Trophoblast cell (in vitro differentiated cells and primary cell): ENCODE measurements around the gene TTLL5.

Experiments
- DNase-seq, 2 donors: peaks; one replicate each; pipeline ENCODE4 v3.0.0-alpha.2; 2016
- H2AFZ ChIP-seq: 2 replicates; pipeline ENCODE4 v1.6.1; 2013; ENCODE audit warnings: low read length, moderate library complexity, mild to moderate bottlenecking; ENCODE audit not compliant: insufficient read depth, poor library complexity
- H2AK5ac ChIP-seq: 2 replicates; pipeline ENCODE4 v1.6.1; 2013; ENCODE audit warnings: mild to moderate bottlenecking, low read length
- H2BK120ac ChIP-seq: 2 replicates; pipeline ENCODE4 v1.6.1; 2013; ENCODE audit warnings: low read length, mild to moderate bottlenecking, moderate library complexity; ENCODE audit not compliant: insufficient read depth, poor library complexity
- H2BK12ac ChIP-seq: 2 replicates; pipeline ENCODE4 v1.6.1; 2013; ENCODE audit warnings: mild to moderate bottlenecking, low read length, moderate library complexity
- H2BK5ac ChIP-seq: 2 replicates; pipeline ENCODE4 v1.6.1; 2013; ENCODE audit warnings: low read length, low read depth, moderate library complexity, mild to moderate bottlenecking; ENCODE audit not compliant: poor library complexity
- H3K14ac ChIP-seq: 2 replicates; pipeline ENCODE4 v1.6.1; 2013; ENCODE audit warnings: mild to moderate bottlenecking, low read length
- H3K18ac ChIP-seq: 2 replicates; pipeline ENCODE4 v1.6.1; 2013; ENCODE audit warnings: mild to moderate bottlenecking, low read length
- H3K23ac ChIP-seq: 2 replicates; pipeline ENCODE4 v1.6.1; 2013; ENCODE audit warnings: low read length
- H3K27ac ChIP-seq: 2 replicates; pipeline ENCODE4 v1.5.1; 2013; ENCODE audit warnings: low read depth, mild to moderate bottlenecking, inconsistent platforms, low read length, moderate library complexity
- H3K27me3 ChIP-seq: 2 replicates; pipeline ENCODE4 v1.6.1; 2013; ENCODE audit warnings: inconsistent platforms, mild to moderate bottlenecking, low read length, moderate library complexity; ENCODE audit not compliant: insufficient read depth
- H3K36me3 ChIP-seq, 2 experiments: 1 replicate in 1 of 2; 2 replicates in 1 of 2; pipeline ENCODE4 v1.6.1; 2013; ENCODE audit warnings: low read length in 2 of 2, mild to moderate bottlenecking in 2 of 2, moderate library complexity in 1 of 2; ENCODE audit not compliant: insufficient read depth in 2 of 2, control insufficient read depth in 1 of 2
- H3K4ac ChIP-seq: 2 replicates; pipeline ENCODE4 v1.6.1; 2013; ENCODE audit warnings: low read depth, mild to moderate bottlenecking, low read length, moderate library complexity
- H3K4me1 ChIP-seq, 2 experiments: 1 replicate in 1 of 2; 2 replicates in 1 of 2; pipeline ENCODE4 v1.6.1; 2013; ENCODE audit warnings: low read length in 2 of 2, mild to moderate bottlenecking in 2 of 2, moderate library complexity in 1 of 2; ENCODE audit not compliant: insufficient read depth in 2 of 2, control insufficient read depth in 1 of 2
- H3K4me2 ChIP-seq: 2 replicates; pipeline ENCODE4 v1.6.1; 2013; ENCODE audit warnings: inconsistent platforms, mild to moderate bottlenecking, low read length, moderate library complexity
- H3K4me3 ChIP-seq: 2 replicates; pipeline ENCODE4 v1.5.1; 2013; ENCODE audit warnings: mild to moderate bottlenecking, low read depth, low read length, inconsistent platforms
- H3K79me1 ChIP-seq: one replicate; pipeline ENCODE4 v1.6.1; 2013; ENCODE audit warnings: low read length
- H3K79me2 ChIP-seq: 2 replicates; pipeline ENCODE4 v1.6.1; 2013; ENCODE audit warnings: low read length, mild to moderate bottlenecking; ENCODE audit not compliant: control insufficient read depth, insufficient read depth, poor library complexity
- H3K9ac ChIP-seq: 2 replicates; pipeline ENCODE4 v1.6.1; 2013; ENCODE audit warnings: mild to moderate bottlenecking, low read length
- H3K9me3 ChIP-seq: 2 replicates; pipeline ENCODE4 v1.6.1; 2013; ENCODE audit warnings: low read depth, mild to moderate bottlenecking, control low read depth, inconsistent platforms, low read length; ENCODE audit not compliant: insufficient read depth
- H4K12ac ChIP-seq: 2 replicates; pipeline ENCODE4 v1.6.1; 2013; ENCODE audit warnings: low read depth, mild to moderate bottlenecking, low read length, moderate library complexity
- H4K8ac ChIP-seq: 2 replicates; pipeline ENCODE4 v1.6.1; 2013; ENCODE audit warnings: low read depth, mild to moderate bottlenecking, low read length, moderate library complexity
- H4K91ac ChIP-seq: one replicate; pipeline ENCODE4 v1.6.1; 2013; ENCODE audit warnings: low read depth, mild to moderate bottlenecking, low read length, moderate library complexity
- WGBS: extraction: QIAGEN DNeasy Blood & Tissue Kit; methylation state at CpG from one replicate; pipeline ENCODE4 v1.1.7; 2013; ENCODE audit warnings: missing lambda C conversion rate; ENCODE audit not compliant: insufficient read length, insufficient coverage; ENCODE audit errors: extremely low coverage; 5-methylcytosine and 5-hydroxymethylcytosine counted together

The TTLL5 gene

DNA sequence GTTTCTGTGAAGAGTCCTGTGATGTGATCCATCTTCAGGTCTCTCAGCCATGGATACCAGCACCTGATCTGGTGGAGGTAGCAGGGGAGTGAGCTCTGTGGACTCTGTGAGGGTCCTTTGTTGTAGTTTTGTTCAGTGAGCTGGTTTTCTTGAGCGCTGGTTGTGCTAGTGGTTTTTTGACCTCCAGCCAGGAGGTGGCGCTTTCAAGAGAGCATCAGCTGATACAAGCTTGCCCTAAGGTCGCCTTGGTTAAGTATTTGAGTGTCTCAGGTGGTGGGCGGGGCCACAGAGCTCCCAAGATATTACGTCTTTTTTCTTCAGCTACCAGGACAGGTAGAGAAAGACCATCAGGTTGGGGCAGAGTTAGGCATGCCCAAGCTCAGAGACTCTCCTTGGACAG, 139.7 kb downstream of the TTLL5 start:
- Histone ChIP-seq H3K36me3 (peaks cover 6 to 7% of the 10 kb centered on the region in 2 experiments), H2BK12ac (no peak overlapping the region), H3K27me3 (no peaks in the 10 kb centered on the region), H3K4me1 (peaks cover 0 to under 1% of the 10 kb centered on the region in 2 experiments), H2BK120ac (no peak overlapping the region), H3K23ac (no peak overlapping the region), H4K12ac (no peak overlapping the region), H2AFZ (no peak overlapping the region), H4K8ac (no peak overlapping the region), H3K9me3 (no peaks in the 10 kb centered on the region), H4K91ac (no peak overlapping the region), H2BK5ac (no peak overlapping the region), H3K4ac (no peak overlapping the region), H3K4me2 (no peak overlapping the region), H3K18ac (no peak overlapping the region), H2AK5ac (no peak overlapping the region), H3K79me2 (no peaks in the 10 kb centered on the region), H3K79me1 (no peaks in the 10 kb centered on the region), H3K14ac (no peak overlapping the region), H3K9ac (no peak overlapping the region), H3K4me3 (no peak overlapping the region), H3K27ac (no peak overlapping the region)
- WGBS, result no CpG with 5 or more reads among the region's 5 CpGs
- no peak for DNase-seq

DNA sequence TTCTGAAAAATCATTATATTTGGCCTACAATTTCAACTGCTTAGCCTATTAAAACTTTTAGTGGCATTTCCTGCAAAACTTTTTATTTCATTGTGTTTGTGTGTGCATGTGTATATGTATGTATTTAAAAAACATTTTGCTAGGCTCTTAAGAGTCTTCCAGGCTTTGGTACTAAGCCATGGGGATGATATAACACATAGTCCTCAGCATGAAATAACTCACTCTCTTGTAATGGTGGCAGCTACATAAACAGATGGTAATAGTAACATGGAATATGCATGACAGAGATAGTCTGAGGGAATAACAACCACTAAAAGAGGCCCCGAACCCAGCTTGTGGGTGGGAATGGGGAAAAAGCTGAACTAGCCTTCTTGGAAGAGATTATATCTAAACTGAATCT, 141.4 kb downstream of the TTLL5 start:
- no peak overlapping the region for H3K14ac ChIP-seq
- peaks cover 3 to 5% of the 10 kb centered on the region in 2 experiments for H3K4me1 ChIP-seq
- no peak overlapping the region for H3K4me3 ChIP-seq
- H3K4me2 ChIP-seq, result no peak overlapping the region
- H3K18ac ChIP-seq, result no peak overlapping the region
- no peak for DNase-seq
- H2BK12ac ChIP-seq, result no peak overlapping the region
- no peak overlapping the region for H3K4ac ChIP-seq
- H2AFZ ChIP-seq, result no peak overlapping the region
- H3K27me3 ChIP-seq, result no peaks in the 10 kb centered on the region
- no peak overlapping the region for H2AK5ac ChIP-seq
- H3K23ac ChIP-seq, result no peak overlapping the region
- no peak overlapping the region for H3K27ac ChIP-seq
- WGBS, result no CpG with 5 or more reads among the region's 1 CpG
- no peak overlapping the region for H2BK5ac ChIP-seq
- H3K79me1 ChIP-seq, result no peaks in the 10 kb centered on the region
- no peaks in the 10 kb centered on the region for H3K9me3 ChIP-seq
- no peaks in the 10 kb centered on the region for H3K79me2 ChIP-seq
- no peak overlapping the region for H2BK120ac ChIP-seq
- no peak overlapping the region for H3K9ac ChIP-seq
- peaks cover 9% of the 10 kb centered on the region in 2 experiments for H3K36me3 ChIP-seq
- no peak overlapping the region for H4K8ac ChIP-seq
- H4K91ac ChIP-seq, result no peak overlapping the region
- no peak overlapping the region for H4K12ac ChIP-seq

GRCh38 chr14:75803765-75804164, 142.7 kb downstream of the TTLL5 start:
- no peaks in the 10 kb centered on the region for H3K9me3 ChIP-seq
- no peak overlapping the region for H2AK5ac ChIP-seq
- H2BK5ac ChIP-seq, result no peak overlapping the region
- WGBS, result no CpG with 5 or more reads among the region's 5 CpGs
- H3K27me3 ChIP-seq, result no peaks in the 10 kb centered on the region
- no peak overlapping the region for H2AFZ ChIP-seq
- H2BK12ac ChIP-seq, result no peak overlapping the region
- no peak overlapping the region for H3K27ac ChIP-seq
- no peak overlapping the region for H4K8ac ChIP-seq
- no peak overlapping the region for H3K23ac ChIP-seq
- H4K12ac ChIP-seq, result no peak overlapping the region
- no peak overlapping the region for H4K91ac ChIP-seq
- peaks cover 3 to 5% of the 10 kb centered on the region in 2 experiments for H3K4me1 ChIP-seq
- no peaks in the 10 kb centered on the region for H3K79me1 ChIP-seq
- H3K9ac ChIP-seq, result no peak overlapping the region
- H3K4me3 ChIP-seq, result no peak overlapping the region
- no peak overlapping the region for H2BK120ac ChIP-seq
- no peak overlapping the region for H3K4me2 ChIP-seq
- H3K79me2 ChIP-seq, result no peaks in the 10 kb centered on the region
- no peak overlapping the region for H3K4ac ChIP-seq
- no peak overlapping the region for H3K14ac ChIP-seq
- H3K18ac ChIP-seq, result no peak overlapping the region
- no peak for DNase-seq
- peaks cover 9% of the 10 kb centered on the region in 2 experiments for H3K36me3 ChIP-seq

- Histone ChIP-seq H2BK12ac (no peak overlapping the region), H3K4me3 (no peak overlapping the region), H3K4me1 (peaks cover 3 to 5% of the 10 kb centered on the region in 2 experiments)
Observed at GRCh38 chr14:75804570-75805275, 143.7 kb downstream of the TTLL5 start.

More at GRCh38 chr14:75804570-75805275, 143.7 kb downstream of the TTLL5 start:
- Histone ChIP-seq H3K9me3 (no peaks in the 10 kb centered on the region), H3K27ac (no peak overlapping the region), H3K4ac (no peak overlapping the region), H2AFZ (no peak overlapping the region), H3K9ac (no peak overlapping the region), H3K14ac (no peak overlapping the region), H2AK5ac (no peak overlapping the region), H2BK120ac (no peak overlapping the region), H3K23ac (no peak overlapping the region), H3K4me2 (no peak overlapping the region), H4K12ac (no peak overlapping the region), H3K36me3 (peaks cover 9% of the 10 kb centered on the region in 2 experiments), H3K79me1 (no peaks in the 10 kb centered on the region), H3K79me2 (no peaks in the 10 kb centered on the region), H3K18ac (no peak overlapping the region), H4K91ac (no peak overlapping the region), H2BK5ac (no peak overlapping the region), H4K8ac (no peak overlapping the region), H3K27me3 (no peaks in the 10 kb centered on the region)
- no peak for DNase-seq
- whole genome bisulfite sequencing, result no CpG with 5 or more reads among the region's 2 CpGs
